Vagina (tissue), 2 donors: Measurements from ENCODE around the gene TEK. TPM values are rescaled to one million over a fixed set of nuclear protein-coding genes. Genes with fewer than 3 reads are reported as not detected.

Experiments used
- DNase-seq, 2 donors: peaks; one replicate each; pipeline ENCODE4 v3.0.0-alpha.2; 2017; ENCODE audit errors: extremely low spot score in 2 of 2
- H3K27ac ChIP-seq: fragments of 200-600 bp; sonication (generic); one replicate; pipeline ENCODE4 v1.5.1; 2019
- H3K27me3 ChIP-seq: fragments of 200-600 bp; sonication (generic); one replicate; pipeline ENCODE4 v1.5.1; 2019
- H3K36me3 ChIP-seq, 2 donors: fragments of 200-600 bp; sonication (generic); one replicate each; pipeline ENCODE4 v1.5.1; 2017 to 2019
- H3K4me1 ChIP-seq: fragments of 200-600 bp; sonication (generic); one replicate; pipeline ENCODE4 v1.5.1; 2019
- H3K4me3 ChIP-seq, 2 donors: fragments of 200-600 bp; sonication (generic); 1 replicate in 1 of 2; 2 replicates in 1 of 2; pipeline ENCODE4 v1.5.1; 2016 to 2019
- H3K9me3 ChIP-seq: fragments of 200-600 bp; sonication (generic); one replicate; pipeline ENCODE4 v1.5.1; 2019
- CTCF ChIP-seq, 3 experiments: fragments of 450-650 bp in 2 of 3; fragments of 200-600 bp in 1 of 3; sonication (generic) in 1 of 3; IDR thresholded peaks; one replicate each; pipeline ENCODE4 v1.5.1; 2017 to 2019; ENCODE audit warnings: antibody characterized with exemption in 3 of 3, mild to moderate bottlenecking in 2 of 3, moderate library complexity in 2 of 3
- POLR2A ChIP-seq, 2 donors: fragments of 450-650 bp; IDR thresholded peaks; one replicate each; pipeline ENCODE4 v1.6.1; 2017; ENCODE audit warnings: antibody characterized with exemption in 2 of 2, mild to moderate bottlenecking in 2 of 2, moderate library complexity in 2 of 2
- POLR2AphosphoS5 ChIP-seq, 2 donors: sonication (generic); formaldehyde crosslinking; IDR thresholded peaks; one replicate each; pipeline ENCODE4 v1.9.0; 2017; ENCODE audit warnings: antibody characterized with exemption in 2 of 2, mild to moderate bottlenecking in 2 of 2, low read depth in 1 of 2; ENCODE audit not compliant: insufficient read depth in 1 of 2
- intact Hi-C: fragments of 100-400 bp; cut with DNase I; formaldehyde crosslinking; loops from one replicate; pipeline ENCODE4 v1.15.1; 2023
- total RNA-seq: library from RNA; depleted of rRNA; stranded (reverse); fragments of >200 nt; gene quantifications from one replicate; pipeline ENCODE4 v1.2.3, GENCODE V29; 2016

The TEK gene
- total RNA-seq, 1 donor from 2014 or later: 12.5 TPM

- intact Hi-C loops: no loop called here
- no peak overlapping the region for H3K27ac ChIP-seq
- DNase-seq: no peak
Measured at GRCh38 chr9:27196383-27196782, 87.4 kb downstream of the TEK start.

GRCh38 chr9:27198190-27198589 is 89.2 kb downstream of the TEK start:
- intact Hi-C loops: no loop called here
- Histone ChIP-seq H3K9me3 (no peaks in the 10 kb centered on the region), H3K36me3 (no peaks in the 10 kb centered on the region), H3K4me3 (no peak overlapping the region), H3K27ac (no peak overlapping the region), H3K27me3 (no peaks in the 10 kb centered on the region), H3K4me1 (peaks cover 10% of the 10 kb centered on the region)
- DNase-seq: no peak
- TF ChIP-seq POLR2AphosphoS5 (IDR thresholded peaks at IDR 0.05; ENCODE audit: insufficient read depth in 1 of 2, low read depth in 1 of 2) (no peak), CTCF (IDR thresholded peaks at IDR 0.05) (no peak), POLR2A (IDR thresholded peaks at IDR 0.05) (no peak)

More at GRCh38 chr9:27196383-27196782, 87.4 kb downstream of the TEK start:
- no peak overlapping the region for H3K4me3 ChIP-seq
- no peak for TF ChIP-seq POLR2AphosphoS5 (IDR thresholded peaks at IDR 0.05; ENCODE audit: insufficient read depth in 1 of 2, low read depth in 1 of 2)
- TF ChIP-seq POLR2A (IDR thresholded peaks at IDR 0.05): no peak
- TF ChIP-seq CTCF (IDR thresholded peaks at IDR 0.05): no peak
- H3K9me3 ChIP-seq: no peaks in the 10 kb centered on the region
- H3K36me3 ChIP-seq: no peaks in the 10 kb centered on the region
- H3K27me3 ChIP-seq: no peaks in the 10 kb centered on the region
- H3K4me1 ChIP-seq: peaks cover 10% of the 10 kb centered on the region

GRCh38 chr9:27202056-27202455 is 93.0 kb downstream of the TEK start:
- intact Hi-C loops: no loop called here
- no peaks in the 10 kb centered on the region for H3K36me3 ChIP-seq
- H3K9me3 ChIP-seq: no peaks in the 10 kb centered on the region
- no peak for DNase-seq
- H3K4me3 ChIP-seq: no peak overlapping the region
- no peak overlapping the region for H3K27ac ChIP-seq
- H3K4me1 ChIP-seq: no peaks in the 10 kb centered on the region
- H3K27me3 ChIP-seq: no peaks in the 10 kb centered on the region
- TF ChIP-seq POLR2AphosphoS5 (IDR thresholded peaks at IDR 0.05; ENCODE audit: insufficient read depth in 1 of 2, low read depth in 1 of 2): no peak
- TF ChIP-seq CTCF (IDR thresholded peaks at IDR 0.05): no peak
- TF ChIP-seq POLR2A (IDR thresholded peaks at IDR 0.05): no peak

- H3K4me1 ChIP-seq: no peaks in the 10 kb centered on the region
- intact Hi-C loops: no loop called here
- TF ChIP-seq POLR2AphosphoS5 (IDR thresholded peaks at IDR 0.05; ENCODE audit: insufficient read depth in 1 of 2, low read depth in 1 of 2) (no peak), CTCF (IDR thresholded peaks at IDR 0.05) (no peak), POLR2A (IDR thresholded peaks at IDR 0.05) (no peak)
- H3K4me3 ChIP-seq: no peak overlapping the region
- no peak for DNase-seq
- H3K9me3 ChIP-seq: no peaks in the 10 kb centered on the region
- H3K27me3 ChIP-seq: no peaks in the 10 kb centered on the region
- H3K27ac ChIP-seq: no peak overlapping the region
- H3K36me3 ChIP-seq: no peaks in the 10 kb centered on the region
Measured at GRCh38 chr9:27203783-27204182, 94.8 kb downstream of the TEK start.

- DNase-seq: no peak
- Histone ChIP-seq H3K27me3 (no peaks in the 10 kb centered on the region), H3K9me3 (no peaks in the 10 kb centered on the region), H3K4me1 (no peaks in the 10 kb centered on the region), H3K27ac (no peak overlapping the region), H3K36me3 (no peaks in the 10 kb centered on the region), H3K4me3 (no peak overlapping the region)
- intact Hi-C loops: no loop called here
- TF ChIP-seq POLR2A (IDR thresholded peaks at IDR 0.05): no peak
- TF ChIP-seq POLR2AphosphoS5 (IDR thresholded peaks at IDR 0.05; ENCODE audit: insufficient read depth in 1 of 2, low read depth in 1 of 2): no peak
- no peak for TF ChIP-seq CTCF (IDR thresholded peaks at IDR 0.05)
Measured at GRCh38 chr9:27204578-27204977, 95.6 kb downstream of the TEK start.
